Activated CD8-positive, alpha-beta memory T cell treated with anti-CD3 and anti-CD28 coated beads, Interleukin-2, amount 10 ng/mL, durations not matched to agents 7 days and 5 days (primary cell): ENCODE data around the gene WDR53. TPM values are rescaled to one million over a fixed set of nuclear protein-coding genes. Genes with fewer than 3 reads are reported as not detected.
"Not testable (repeated sequence)": the region's sequence is repeated elsewhere in the genome, so short reads cannot be mapped to it uniquely, and the experiment has no call there.

Source experiments
- ATAC-seq: fragments of 150-1000 bp; cut with Tn5 transposase; one replicate; pipeline ENCODE4 v1.10.0; 2021; ENCODE audit warnings: moderate library complexity
- CTCF ChIA-PET: fragments of 350-600 bp; sonication (Branson Sonifier 250); formaldehyde crosslinking; loops from one replicate; lab custom pipeline; 2021; ENCODE audit warnings: antibody characterized with exemption; lab: Charles Lee
- DNase-seq: peaks from one replicate; pipeline ENCODE4 v3.0.0-alpha.2; 2020
- H3K27ac Mint-ChIP-seq: one replicate; pipeline ENCODE4 v1.8.0; 2021; ENCODE audit warnings: mild to moderate bottlenecking, mixed read lengths
- H3K27me3 Mint-ChIP-seq: one replicate; pipeline ENCODE4 v1.8.0; 2021; ENCODE audit warnings: mixed read lengths
- H3K36me3 Mint-ChIP-seq: one replicate; pipeline ENCODE4 v1.8.0; 2021; ENCODE audit warnings: mild to moderate bottlenecking, mixed read lengths
- H3K4me1 Mint-ChIP-seq: one replicate; pipeline ENCODE4 v1.8.0; 2021; ENCODE audit warnings: mixed read lengths
- H3K4me3 Mint-ChIP-seq: one replicate; pipeline ENCODE4 v1.8.0; 2021; ENCODE audit warnings: mild to moderate bottlenecking, moderate library complexity, mixed read lengths
- H3K9me3 Mint-ChIP-seq: one replicate; pipeline ENCODE4 v1.8.0; 2022; ENCODE audit warnings: low read depth, mixed read lengths
- total RNA-seq, 2 experiments: library from RNA; stranded (reverse); gene quantifications; one replicate each; pipeline ENCODE4 v1.2.3, GENCODE V29; 2021

Gene WDR53
- total RNA-seq, 2 experiments from 2014 or later: 22.2 to 23.1 TPM

- CTCF ChIA-PET: interaction anchor here (1.4 to 2.3 kb wide), 2 partner anchors 9 to 15 kb away, joined by 3 to 9 read pairs; no protein-coding TSS in a partner anchor
- ATAC-seq: no peak
Observed at GRCh38 chr3:196525141-196525540, 43.2 kb downstream of the WDR53 start.

GRCh38 chr3:196524527-196524926 is 43.8 kb downstream of the WDR53 start:
- ATAC-seq (no peak), DNase-seq (no peak)
- H3K4me1 Mint-ChIP-seq: peaks cover 14% of the 10 kb centered on the region
- H3K36me3 Mint-ChIP-seq: peaks cover 11% of the 10 kb centered on the region
- H3K27ac Mint-ChIP-seq: no peak overlapping the region
- CTCF ChIA-PET: interaction anchor here (0.7 to 3.0 kb wide), 9 partner anchors 8 to 328 kb away, joined by 3 to 19 read pairs (median 4); partner anchors contain the start of gene UBXN7
- peaks cover 20% of the 10 kb centered on the region for H3K9me3 Mint-ChIP-seq
- no peak overlapping the region for H3K4me3 Mint-ChIP-seq
- peaks cover 2% of the 10 kb centered on the region for H3K27me3 Mint-ChIP-seq

More at GRCh38 chr3:196525141-196525540, 43.2 kb downstream of the WDR53 start:
- Mint-ChIP-seq H3K4me1 (peaks cover 14% of the 10 kb centered on the region), H3K9me3 (peaks cover 13% of the 10 kb centered on the region), H3K27ac (no peak overlapping the region), H3K4me3 (no peak overlapping the region), H3K36me3 (peaks cover 10% of the 10 kb centered on the region), H3K27me3 (peaks cover 2% of the 10 kb centered on the region)
- no peak for DNase-seq

DNA sequence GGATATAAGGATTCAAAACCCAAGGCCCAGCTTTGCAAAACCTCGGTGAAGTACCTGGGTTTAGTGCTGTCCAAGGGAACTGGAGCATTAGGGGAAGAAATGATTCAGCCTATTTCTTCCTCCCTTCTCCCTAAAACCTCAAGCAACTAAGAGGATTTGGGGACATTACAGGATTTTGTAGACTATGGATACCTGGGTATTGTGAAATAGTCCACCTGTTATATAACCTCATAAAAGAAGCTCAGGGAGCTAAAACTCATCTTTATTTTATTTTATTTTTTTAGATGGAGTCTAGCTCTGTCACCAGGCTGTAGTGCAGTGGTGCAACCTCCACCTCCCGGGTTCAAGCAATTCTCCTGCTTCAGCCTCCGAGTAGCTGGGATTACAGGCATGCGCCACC is 44.5 kb downstream of the WDR53 start:
- H3K4me1 Mint-ChIP-seq: peaks cover 10% of the 10 kb centered on the region
- H3K27ac Mint-ChIP-seq: no peak overlapping the region
- H3K36me3 Mint-ChIP-seq: peaks cover 11% of the 10 kb centered on the region
- H3K4me3 Mint-ChIP-seq: no peak overlapping the region
- peaks cover 25% of the 10 kb centered on the region for H3K9me3 Mint-ChIP-seq
- CTCF ChIA-PET: interaction anchor here (0.7 to 3.2 kb wide), 11 partner anchors 14 to 328 kb away, joined by 3 to 21 read pairs (median 4); partner anchors contain the start of genes FBXO45, RNF168, UBXN7 and WDR53
- DNase-seq: no peak
- ATAC-seq: no peak
- H3K27me3 Mint-ChIP-seq: peaks cover 2% of the 10 kb centered on the region

- not testable (repeated sequence) for H3K27ac Mint-ChIP-seq, H3K4me3 Mint-ChIP-seq, ATAC-seq, DNase-seq, H3K27me3 Mint-ChIP-seq, H3K4me1 Mint-ChIP-seq
- CTCF ChIA-PET: interaction anchor here (1.7 to 3.2 kb wide), 4 partner anchors 9 to 268 kb away, joined by 4 to 21 read pairs (median 12); partner anchors contain the start of gene RNF168
- Mint-ChIP-seq H3K9me3 (peaks cover 27% of the 10 kb centered on the region), H3K36me3 (peaks cover 12% of the 10 kb centered on the region)
Observed at GRCh38 chr3:196521291-196521690, 47.1 kb downstream of the WDR53 start.

- DNase-seq: no peak
- CTCF ChIA-PET: interaction anchor here (0.6 to 1.9 kb wide), 5 partner anchors 7 to 483 kb away, joined by 3 to 6 read pairs (median 4); no protein-coding TSS in a partner anchor
- no peak overlapping the region for H3K27ac Mint-ChIP-seq
Observed at GRCh38 chr3:196519718-196520082, 48.7 kb downstream of the WDR53 start.

DNA sequence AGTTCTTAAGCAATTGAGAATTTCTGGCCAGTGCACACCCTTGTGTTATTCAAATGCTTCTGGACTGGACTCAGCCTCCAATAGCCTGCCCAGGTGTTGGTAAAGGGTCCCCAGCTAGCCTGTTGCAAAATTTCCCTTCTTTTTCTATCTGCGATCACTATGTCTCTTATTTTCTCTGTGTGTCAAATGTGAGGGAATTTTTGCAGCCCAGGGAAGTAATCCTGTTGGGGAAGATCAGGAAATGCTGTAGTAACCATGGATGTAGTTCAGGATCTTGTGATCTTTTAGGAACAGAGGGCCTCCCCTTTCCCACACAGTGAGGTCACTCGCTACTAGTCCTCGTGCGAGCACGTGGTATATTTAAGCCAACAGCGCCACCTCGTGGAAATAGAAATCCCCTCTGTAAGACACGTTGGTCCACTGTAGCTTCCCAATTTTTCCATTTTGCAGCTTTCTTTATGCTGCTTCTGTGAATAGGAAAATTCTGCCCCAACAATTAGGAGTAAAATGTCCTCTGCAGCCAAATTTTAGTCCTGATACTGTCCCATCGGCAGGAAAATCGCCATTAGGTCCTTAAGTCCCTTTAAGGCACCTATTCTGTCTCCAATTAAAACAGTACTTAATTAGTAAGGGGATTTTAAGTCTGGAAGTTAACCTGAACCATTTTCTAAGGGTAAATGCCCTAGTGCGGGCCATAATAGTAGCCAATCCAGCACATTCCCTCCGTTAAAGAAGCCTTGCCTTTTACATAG is 49.2 kb downstream of the WDR53 start:
- H3K27ac Mint-ChIP-seq: no peak overlapping the region
- DNase-seq: peak; percentile 71

More at GRCh38 chr3:196519718-196520082, 48.7 kb downstream of the WDR53 start:
- no peak for ATAC-seq
- Mint-ChIP-seq H3K27me3 (peaks cover 2% of the 10 kb centered on the region), H3K9me3 (peaks cover 30% of the 10 kb centered on the region), H3K4me3 (no peak overlapping the region), H3K4me1 (no peaks in the 10 kb centered on the region), H3K36me3 (peaks cover 11% of the 10 kb centered on the region)

GRCh38 chr3:196517919-196518318 is 50.4 kb downstream of the WDR53 start:
- H3K36me3 Mint-ChIP-seq: peaks cover 11% of the 10 kb centered on the region

More for the DNA sequence above, 49.2 kb downstream of the WDR53 start:
- Mint-ChIP-seq H3K36me3 (peaks cover 11% of the 10 kb centered on the region), H3K4me1 (no peaks in the 10 kb centered on the region), H3K4me3 (no peak overlapping the region), H3K27me3 (peaks cover 2% of the 10 kb centered on the region), H3K9me3 (peaks cover 30% of the 10 kb centered on the region)
- CTCF ChIA-PET: interaction anchor here (0.6 to 1.9 kb wide), 8 partner anchors 8 to 667 kb away, joined by 3 to 6 read pairs (median 4); partner anchors contain the start of gene DYNLT2B
- peak; percentile 71 for ATAC-seq

DNA sequence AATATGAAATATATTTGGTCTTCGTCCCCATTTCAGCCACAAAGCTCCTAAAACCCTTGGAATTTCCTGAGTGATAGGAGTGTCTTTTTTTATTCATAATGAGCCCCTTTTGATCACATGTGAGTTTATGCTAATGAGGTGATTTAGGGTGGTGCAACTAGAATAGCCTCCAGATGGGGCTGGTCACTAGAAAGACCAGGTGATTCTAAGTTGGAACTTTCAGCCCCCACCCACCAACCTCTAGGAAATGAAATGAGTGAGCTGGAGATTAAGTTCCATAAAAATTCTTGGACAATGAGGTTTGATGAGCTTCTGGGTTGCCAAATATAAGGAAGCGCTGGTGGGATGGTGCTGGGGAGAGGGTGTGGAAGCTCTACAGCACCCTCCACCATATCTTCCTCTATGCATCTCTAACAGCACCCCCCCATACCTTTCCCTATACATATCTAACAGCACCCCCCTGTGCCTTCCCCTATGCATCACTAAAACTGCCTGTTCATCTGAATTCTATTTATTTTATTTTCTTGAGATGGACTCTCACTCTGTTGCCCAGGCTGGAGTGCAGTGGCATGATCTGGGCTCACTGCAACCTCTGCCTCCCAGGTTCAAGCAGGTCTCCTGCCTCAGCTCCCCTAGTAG is 51.1 kb downstream of the WDR53 start:
- H3K27ac Mint-ChIP-seq: no peak overlapping the region
- H3K36me3 Mint-ChIP-seq: peaks cover 11% of the 10 kb centered on the region
- DNase-seq (no peak), ATAC-seq (no peak)
- peaks cover 31% of the 10 kb centered on the region for H3K9me3 Mint-ChIP-seq
- peaks cover 4% of the 10 kb centered on the region for H3K27me3 Mint-ChIP-seq
- CTCF ChIA-PET: interaction anchor here (0.7 to 2.5 kb wide), 3 partner anchors 8 to 147 kb away, joined by 3 to 7 read pairs (median 3); no protein-coding TSS in a partner anchor
- peaks cover 3% of the 10 kb centered on the region for H3K4me1 Mint-ChIP-seq
- no peak overlapping the region for H3K4me3 Mint-ChIP-seq

More at GRCh38 chr3:196517919-196518318, 50.4 kb downstream of the WDR53 start:
- no peak overlapping the region for H3K27ac Mint-ChIP-seq
- no peak for ATAC-seq
- H3K27me3 Mint-ChIP-seq: peaks cover 4% of the 10 kb centered on the region
- H3K9me3 Mint-ChIP-seq: peaks cover 34% of the 10 kb centered on the region
- H3K4me1 Mint-ChIP-seq: no peaks in the 10 kb centered on the region
- no peak overlapping the region for H3K4me3 Mint-ChIP-seq
- no peak for DNase-seq
- CTCF ChIA-PET: interaction anchor here (1.9 to 2.5 kb wide), 2 partner anchors 11 to 264 kb away, joined by 6 to 7 read pairs; no protein-coding TSS in a partner anchor

- Mint-ChIP-seq H3K36me3 (peaks cover 2% of the 10 kb centered on the region), H3K27me3 (peaks cover 12% of the 10 kb centered on the region), H3K4me1 (peaks cover 8% of the 10 kb centered on the region), H3K9me3 (peaks cover 19% of the 10 kb centered on the region), H3K27ac (no peak within 1 kb of the TSS), H3K4me3 (no peak within 1 kb of the TSS)
- CTCF ChIA-PET: no interaction called here
- no peak for DNase-seq
- no peak for ATAC-seq
Observed at GRCh38 chr3:196514913-196515621, 53.3 kb downstream of the WDR53 start, which contains the start of gene SMCO1. TSS of gene SMCO1 (minus strand) at chr3:196515346. CDS start at chr3:196515209, 137 bp downstream.

DNA sequence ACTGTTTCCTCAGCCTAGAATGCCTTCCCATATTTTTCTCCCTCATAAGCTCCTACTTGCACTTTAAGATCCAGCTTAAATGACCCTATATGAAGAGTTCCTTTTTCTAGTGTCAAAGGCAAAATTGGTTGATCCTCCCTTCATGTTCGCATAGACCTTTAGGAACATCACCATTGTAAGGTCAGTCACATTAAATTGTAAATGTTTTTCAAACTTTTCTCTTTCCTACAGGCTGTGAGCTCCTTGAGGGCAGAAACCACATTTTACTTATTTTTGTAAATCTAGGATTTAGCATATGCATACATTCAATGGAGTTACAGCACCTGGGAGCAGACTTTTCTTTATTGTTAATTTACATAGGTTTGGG is 54.0 kb downstream of the WDR53 start:
- peaks cover 12% of the 10 kb centered on the region for H3K9me3 Mint-ChIP-seq
- DNase-seq: no peak
- no peak overlapping the region for H3K4me3 Mint-ChIP-seq
- peaks cover 1% of the 10 kb centered on the region for H3K36me3 Mint-ChIP-seq
- H3K4me1 Mint-ChIP-seq: peaks cover 8% of the 10 kb centered on the region
- peaks cover 12% of the 10 kb centered on the region for H3K27me3 Mint-ChIP-seq
- ATAC-seq: no peak
- CTCF ChIA-PET: interaction anchor here (0.9 kb wide), 1 partner anchor 12 kb away, joined by 3 read pairs; no protein-coding TSS in a partner anchor
- H3K27ac Mint-ChIP-seq: no peak overlapping the region

- Mint-ChIP-seq H3K4me1 (peaks cover 8% of the 10 kb centered on the region), H3K36me3 (peaks cover 1% of the 10 kb centered on the region), H3K9me3 (peaks cover 9% of the 10 kb centered on the region), H3K27me3 (peaks cover 12% of the 10 kb centered on the region), H3K4me3 (no peak overlapping the region), H3K27ac (no peak overlapping the region)
- ATAC-seq (no peak), DNase-seq (no peak)
- CTCF ChIA-PET: interaction anchor here (0.9 to 1.8 kb wide), 2 partner anchors 8 to 11 kb away, joined by 3 to 13 read pairs; no protein-coding TSS in a partner anchor
Observed at GRCh38 chr3:196513697-196514349, 54.5 kb downstream of the WDR53 start.
